Gastroesophageal sphincter (tissue), 3 donors: Measurements from ENCODE around the gene AP3M1.

ENCODE experiments used
- CTCF ChIP-seq, 4 experiments: fragments of 200-600 bp in 2 of 4; fragments of 450-650 bp in 2 of 4; sonication (generic) in 1 of 4; IDR thresholded peaks; one replicate each; pipeline ENCODE4 v1.5.1; 2017 to 2019; ENCODE audit warnings: antibody characterized with exemption in 4 of 4, mild to moderate bottlenecking in 2 of 4, moderate library complexity in 2 of 4
- POLR2A ChIP-seq, 2 donors: fragments of 450-650 bp; IDR thresholded peaks; one replicate each; pipeline ENCODE4 v1.6.1; 2017; ENCODE audit warnings: antibody characterized with exemption in 2 of 2, mild to moderate bottlenecking in 2 of 2, moderate library complexity in 1 of 2
- POLR2AphosphoS5 ChIP-seq: sonication (generic); formaldehyde crosslinking; IDR thresholded peaks from one replicate; pipeline ENCODE4 v1.6.1; 2017; ENCODE audit warnings: antibody characterized with exemption

- TF ChIP-seq POLR2AphosphoS5 (no peak), CTCF (IDR thresholded peaks at IDR 0.05) (no peak), POLR2A (IDR thresholded peaks at IDR 0.05) (no peak)
Measured at GRCh38 chr10:74190494-74190893, 39.9 kb upstream of the AP3M1 start.
